GM19193 (cell line): ENCODE results near the gene IRF1.

Experiments
- POLR2A ChIP-seq: IDR thresholded peaks from 4 replicates; pipeline ENCODE4 v1.6.1; 2011; ENCODE audit not compliant: insufficient read depth, insufficient read length; ENCODE audit errors: extremely low read depth

Gene IRF1

DNA sequence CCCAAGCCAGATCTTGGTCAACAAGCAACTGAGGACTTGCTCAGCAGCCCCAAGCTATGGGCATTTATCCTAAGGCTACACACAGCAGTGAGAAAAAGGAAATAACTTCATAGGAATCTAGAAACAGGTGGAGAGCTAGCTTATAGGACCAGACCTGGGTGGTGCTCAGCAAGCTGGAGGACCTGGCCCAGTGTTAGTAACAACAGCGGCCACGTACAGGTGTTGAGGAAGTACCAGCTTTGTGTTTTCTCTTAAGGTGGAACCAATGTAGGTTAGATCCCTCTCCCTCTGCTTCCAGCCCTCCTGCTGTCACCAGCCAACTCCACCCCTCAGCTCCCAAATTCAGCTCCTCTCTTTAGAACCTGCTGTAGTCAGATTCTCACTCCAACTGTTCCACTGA is 43.4 kb downstream of the IRF1 start:
- TF ChIP-seq POLR2A: no peak

DNA sequence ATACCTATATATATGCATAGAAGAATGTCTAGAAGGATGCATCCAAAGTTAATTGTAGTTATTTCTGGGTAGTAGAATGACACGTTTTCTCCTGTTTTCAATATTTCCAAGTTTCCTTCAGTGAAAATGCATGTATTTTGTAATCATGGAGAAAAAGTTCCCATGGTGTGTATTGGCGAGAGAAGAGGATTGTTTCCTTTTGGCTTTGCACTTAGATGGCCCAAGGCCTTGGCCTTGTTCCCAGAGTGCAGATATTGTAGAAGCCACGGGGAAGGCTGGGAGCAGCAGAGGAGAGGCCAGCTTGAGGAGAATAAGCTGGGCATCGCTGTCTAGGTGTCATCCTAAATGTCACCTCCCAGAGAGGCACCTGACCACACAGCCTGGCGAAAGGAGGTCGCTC is 44.0 kb downstream of the IRF1 start:
- no peak for TF ChIP-seq POLR2A

DNA sequence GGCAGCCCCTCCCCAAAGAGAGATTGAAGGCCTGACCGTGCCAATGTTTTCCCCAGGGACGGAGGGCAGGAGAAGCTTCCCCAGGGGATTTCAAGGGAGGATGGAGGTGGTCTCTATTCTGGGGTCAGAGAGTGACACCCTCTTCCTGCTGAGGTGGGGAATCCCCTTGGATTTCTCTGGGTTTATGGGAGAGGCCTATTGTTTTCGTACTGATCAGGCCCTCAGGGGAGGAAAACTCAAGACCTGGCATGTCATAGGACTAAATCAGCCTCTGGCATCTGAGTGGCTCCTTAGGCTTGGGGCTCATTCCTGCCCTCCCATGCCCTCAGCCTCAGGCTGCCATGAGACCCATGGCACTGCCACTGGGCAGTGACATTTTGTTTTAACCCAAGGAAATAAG is 44.6 kb downstream of the IRF1 start:
- no peak for TF ChIP-seq POLR2A

DNA sequence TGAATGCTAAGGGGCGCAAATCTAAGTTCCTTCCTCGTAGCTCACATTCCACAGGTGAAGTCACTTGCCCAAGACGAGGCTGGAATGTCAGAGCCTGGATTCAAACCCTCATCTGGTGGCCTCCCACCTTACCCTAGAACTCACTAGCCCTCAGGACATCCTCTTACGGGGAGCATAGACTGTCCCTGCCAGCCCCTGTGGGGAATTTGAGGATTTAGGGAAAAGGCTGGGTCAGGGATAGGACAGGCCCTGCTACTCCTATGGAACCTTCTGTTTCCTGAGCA is 45.0 kb downstream of the IRF1 start:
- no peak for TF ChIP-seq POLR2A

DNA sequence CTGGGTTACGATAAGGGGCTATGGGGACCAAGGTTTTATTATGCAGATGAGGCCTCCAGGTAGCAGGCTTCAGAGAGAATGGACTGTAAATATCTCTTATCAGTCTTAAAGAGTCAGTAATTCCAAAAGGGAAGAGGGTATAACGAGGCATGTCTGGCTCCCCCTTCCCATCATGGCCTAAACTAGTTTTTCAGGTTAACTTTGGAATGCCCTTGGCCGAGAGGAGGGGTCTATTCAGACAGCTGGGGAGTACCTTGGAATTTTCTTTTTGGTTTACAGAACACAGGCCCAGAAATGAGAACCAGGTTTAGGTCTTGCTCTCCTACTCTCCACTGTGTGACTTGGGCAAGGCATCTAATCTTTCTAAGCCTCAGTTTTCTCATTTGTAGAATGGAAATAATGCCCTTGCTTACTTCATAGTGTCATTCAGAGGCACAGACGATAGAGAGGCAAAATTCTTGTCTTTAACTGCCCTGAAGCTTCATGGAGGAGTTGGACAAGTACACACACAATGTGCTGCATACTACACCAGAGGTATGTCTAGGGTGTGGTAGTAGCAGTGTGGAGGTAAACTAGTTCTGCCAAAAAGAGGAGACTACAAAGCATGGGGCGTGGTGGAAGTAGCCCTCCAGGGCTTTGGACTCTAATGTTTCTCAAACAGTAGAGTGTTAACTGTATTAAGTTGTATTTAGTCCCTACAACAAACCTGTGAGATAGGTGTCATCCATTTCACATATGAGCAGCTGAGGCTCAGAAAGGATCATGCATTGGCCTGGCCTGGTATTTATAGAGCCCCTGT is 45.5 kb downstream of the IRF1 start:
- TF ChIP-seq POLR2A: no peak

DNA sequence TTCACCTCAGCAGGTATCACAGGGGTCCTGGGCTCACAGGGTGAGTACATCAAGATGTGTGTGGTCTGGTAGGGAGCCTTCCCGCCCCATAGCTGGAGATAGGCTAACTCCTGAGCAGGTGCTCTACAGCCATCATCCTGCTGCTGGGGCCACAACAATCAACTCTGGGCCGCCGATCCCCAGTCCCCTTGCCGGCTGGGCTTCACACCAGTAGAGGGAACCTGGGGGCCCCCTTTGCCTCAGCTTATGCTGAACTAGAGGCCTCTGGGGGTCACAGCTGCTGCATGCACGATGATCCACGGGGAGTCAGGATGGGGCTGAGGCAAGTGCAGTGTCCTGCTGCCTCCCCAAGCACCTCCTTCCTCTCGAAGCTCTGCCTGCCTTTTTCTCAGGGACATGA is 46.5 kb downstream of the IRF1 start:
- TF ChIP-seq POLR2A: no peak

DNA sequence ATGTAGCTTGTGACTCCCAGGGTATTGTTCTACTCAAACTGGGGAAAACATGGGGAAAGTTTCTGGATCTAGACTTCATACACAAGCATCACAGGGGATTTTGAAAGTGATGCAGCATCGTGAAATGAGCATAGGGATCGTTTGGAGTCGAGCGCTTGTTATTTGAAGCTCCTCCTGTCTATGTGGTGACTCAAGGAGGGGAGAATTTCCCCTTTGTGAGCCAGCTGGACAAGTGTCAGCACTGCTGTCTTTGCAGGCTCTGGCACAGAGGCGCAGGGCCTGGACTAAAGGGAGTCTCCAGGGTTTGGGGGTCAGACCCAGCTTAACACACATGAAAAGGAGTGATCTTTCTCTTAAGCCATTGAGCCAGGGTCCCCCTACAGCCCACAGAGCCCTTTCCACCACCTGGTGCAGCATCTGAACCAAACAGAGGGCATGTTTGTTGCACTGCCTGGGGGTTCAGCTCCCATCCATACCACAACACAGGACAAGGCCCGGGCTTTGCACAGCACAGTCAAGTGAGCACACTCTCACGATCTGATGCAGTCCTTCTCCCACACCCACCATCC is 51.0 kb downstream of the IRF1 start:
- TF ChIP-seq POLR2A: no peak

DNA sequence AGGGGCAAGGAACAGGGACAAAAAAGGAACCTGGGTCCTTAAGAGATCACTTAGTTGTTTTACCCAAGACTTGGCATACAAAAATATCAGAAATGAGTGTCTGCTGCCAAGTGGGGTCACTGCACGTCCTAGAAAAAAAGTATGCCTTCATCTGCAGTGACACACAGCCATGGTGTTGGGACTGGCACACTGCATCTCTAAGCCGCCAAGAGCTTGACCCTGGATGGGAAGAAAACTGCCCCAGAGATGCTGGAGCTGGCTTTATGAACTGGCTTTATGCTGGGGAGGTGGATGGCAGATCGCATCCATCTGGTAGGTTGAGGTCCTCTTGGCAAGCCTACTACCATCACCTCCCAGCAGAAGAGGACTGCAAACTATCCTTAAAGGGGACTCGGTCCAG is 51.7 kb downstream of the IRF1 start:
- TF ChIP-seq POLR2A: no peak

DNA sequence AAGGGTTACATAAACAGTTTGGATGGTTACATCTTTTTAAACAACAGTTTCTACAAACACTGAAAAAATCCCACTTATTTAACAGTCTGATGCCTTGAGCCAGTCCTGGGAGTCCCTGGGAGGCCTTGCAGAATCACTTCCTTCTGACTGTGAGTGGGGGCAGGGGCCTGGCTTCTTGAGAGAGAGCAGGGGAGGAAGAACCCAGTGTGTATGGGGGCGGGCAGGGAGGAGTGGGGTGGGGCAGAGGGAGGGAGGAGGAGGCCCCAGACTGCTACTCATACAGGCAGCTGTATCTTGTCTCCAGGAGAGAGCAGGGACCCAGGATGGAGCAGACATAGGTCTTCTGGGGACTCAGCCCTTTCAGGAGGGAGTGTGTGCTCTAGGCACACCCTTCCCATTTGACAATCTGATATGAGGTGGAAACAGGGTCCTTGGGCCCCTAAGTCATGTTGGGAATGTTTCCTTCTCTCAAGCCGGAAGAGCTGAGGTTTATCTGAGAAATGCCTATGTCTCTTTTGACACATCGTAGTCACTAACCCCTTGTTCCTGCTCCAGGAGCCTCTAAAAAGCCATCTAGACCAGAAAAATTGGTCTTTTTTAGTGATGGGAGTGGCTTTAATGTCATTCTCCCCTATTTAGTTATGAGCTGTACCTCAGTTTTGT is 52.8 kb downstream of the IRF1 start:
- TF ChIP-seq POLR2A: no peak

DNA sequence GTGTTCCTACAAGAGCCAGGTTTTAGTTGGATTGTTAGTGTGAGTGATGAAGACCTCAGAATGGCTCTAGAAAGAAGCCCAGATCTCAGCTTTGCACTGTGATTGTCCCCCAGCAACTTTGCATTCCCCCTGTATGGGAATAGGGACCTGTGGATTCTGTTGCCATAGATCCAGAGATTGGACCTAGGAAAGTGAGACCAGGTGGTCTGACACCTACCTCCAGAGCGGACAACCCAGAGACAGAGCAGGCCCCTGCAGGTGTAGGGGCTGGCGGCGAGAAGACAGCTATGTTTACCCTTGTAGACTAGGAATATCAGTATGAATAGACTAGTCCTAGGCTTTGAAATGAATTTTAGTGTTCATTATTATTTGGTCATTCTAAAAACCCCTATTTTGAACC is 53.6 kb downstream of the IRF1 start:
- TF ChIP-seq POLR2A: no peak

DNA sequence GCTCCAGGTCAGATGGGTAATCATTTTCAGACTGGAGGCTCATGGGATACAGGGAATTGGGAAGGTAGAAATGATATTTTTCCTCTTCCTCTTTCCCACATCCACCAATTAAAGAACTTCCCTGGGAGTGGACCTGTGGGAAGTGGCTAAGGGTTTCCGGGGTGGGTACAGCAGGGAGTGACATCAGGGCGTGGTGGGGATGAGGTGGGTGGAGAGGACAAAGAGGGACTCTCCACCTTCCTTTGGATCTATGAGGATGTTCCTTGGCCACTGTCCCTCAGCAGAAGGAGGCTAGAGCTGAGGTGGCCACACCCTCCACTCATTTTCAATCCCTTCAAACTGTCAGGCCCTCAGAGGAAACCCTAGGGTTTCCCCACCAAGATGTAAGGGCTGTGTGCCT is 54.7 kb downstream of the IRF1 start:
- TF ChIP-seq POLR2A: no peak

DNA sequence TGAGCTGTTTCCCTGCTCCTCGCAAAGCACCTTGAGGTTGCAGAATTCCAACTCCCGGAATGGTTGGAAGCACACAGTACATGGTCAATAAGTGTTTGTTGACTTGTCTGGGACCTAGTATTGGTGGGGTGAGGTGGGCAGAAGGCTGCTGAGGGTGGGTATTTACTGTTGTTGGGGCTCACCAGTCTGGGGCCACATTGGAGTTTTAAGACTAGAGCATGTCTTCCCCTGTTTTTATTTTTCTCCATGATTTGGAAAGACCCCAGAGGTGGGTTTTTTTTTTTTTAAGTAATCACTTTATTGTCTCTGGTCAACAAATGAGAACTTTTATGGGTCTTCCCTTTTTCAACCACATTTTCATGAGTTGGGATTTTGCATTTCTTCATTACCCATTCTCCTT is 55.1 kb downstream of the IRF1 start:
- no peak for TF ChIP-seq POLR2A

DNA sequence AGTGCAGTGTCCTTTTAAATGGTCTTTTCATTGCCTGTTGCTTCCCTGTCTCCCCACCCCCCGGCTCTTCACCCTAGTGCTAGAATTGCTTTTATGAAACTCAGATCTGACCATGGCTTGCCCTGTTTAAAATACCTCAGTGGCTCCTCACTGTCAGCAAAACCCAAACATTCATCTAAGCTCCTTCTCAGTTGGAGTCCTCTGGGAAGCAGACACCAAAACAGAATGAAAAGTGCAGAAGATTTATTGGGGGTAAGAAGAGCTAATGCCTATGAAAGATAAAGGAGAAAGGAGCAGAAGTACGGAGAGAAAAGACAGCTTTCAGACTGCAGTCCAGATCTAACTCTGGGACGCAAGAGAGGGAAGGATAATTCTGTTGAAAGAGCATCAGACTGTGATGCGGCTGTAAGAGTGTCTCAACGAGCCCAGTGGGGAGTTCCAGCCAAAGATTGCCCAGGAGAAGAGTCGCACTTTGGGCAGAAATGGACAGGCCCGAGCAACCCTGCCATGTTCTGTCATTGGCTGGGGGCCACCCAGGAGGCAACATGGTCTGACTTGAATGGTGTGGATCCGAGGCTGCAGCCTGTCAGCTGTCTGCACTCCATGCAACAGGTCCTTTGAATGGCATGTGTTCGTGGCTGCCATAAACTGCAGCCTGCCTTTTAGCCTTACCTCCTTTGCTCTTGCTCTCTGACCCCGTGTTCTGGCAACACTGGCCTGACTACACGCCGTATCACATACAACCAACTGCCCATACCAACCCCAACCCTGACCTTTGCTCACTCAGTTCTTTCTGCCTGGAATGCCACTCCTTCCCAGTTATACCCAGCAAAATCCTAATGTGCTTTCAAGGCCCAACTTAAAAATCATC is 55.9 kb downstream of the IRF1 start:
- no peak for TF ChIP-seq POLR2A

DNA sequence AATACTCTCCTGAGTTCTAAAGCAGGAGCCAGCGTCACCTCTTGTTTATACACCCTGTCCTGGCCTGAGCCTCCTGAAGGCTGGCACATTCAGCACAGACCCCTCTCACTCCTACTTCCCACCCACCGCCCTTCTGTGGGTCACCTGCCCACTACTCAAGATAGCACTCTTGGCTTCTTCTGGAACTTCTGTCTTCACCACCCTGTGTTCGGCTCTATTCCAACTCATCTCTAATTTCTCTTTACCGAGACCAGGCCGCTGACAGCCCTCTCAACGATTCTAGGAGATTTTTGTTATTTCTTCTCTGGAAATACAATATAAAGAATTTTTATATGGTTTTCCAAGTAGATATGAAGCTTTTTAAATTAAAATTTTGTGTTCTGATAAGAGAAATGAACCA is 57.4 kb downstream of the IRF1 start:
- no peak for TF ChIP-seq POLR2A

DNA sequence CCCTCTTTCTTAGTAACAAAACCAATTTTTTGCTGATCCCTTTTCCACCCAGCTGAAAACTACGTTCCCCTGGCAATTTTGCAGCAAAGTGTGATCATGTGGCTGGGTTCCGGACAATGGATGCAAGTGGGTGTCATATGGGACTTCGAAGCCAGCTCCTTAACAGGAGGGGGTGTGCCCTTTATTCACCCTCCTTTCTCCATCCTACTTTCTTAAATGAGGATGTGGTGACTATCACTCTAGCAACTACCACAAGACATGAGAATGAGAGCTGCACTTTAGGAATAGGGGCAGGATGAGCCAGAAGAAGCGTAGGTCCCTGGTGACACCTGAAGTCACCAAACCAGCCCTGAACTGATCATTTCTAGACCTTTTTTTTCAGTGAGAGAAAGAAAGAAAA is 58.9 kb downstream of the IRF1 start:
- TF ChIP-seq POLR2A: no peak
